ENCODE measurements around the gene OBSCN. TPM values are rescaled to one million over a fixed set of nuclear protein-coding genes. Genes with fewer than 3 reads are reported as not detected.

Gene OBSCN
- total and polyA plus RNA-seq, 10 of the 15 experiments (the other 5 are each of a cell fraction or from before 2014, with no cell fraction given): 0.01 to 0.36 (median 0.08) TPM; not detected in 2

DNA sequence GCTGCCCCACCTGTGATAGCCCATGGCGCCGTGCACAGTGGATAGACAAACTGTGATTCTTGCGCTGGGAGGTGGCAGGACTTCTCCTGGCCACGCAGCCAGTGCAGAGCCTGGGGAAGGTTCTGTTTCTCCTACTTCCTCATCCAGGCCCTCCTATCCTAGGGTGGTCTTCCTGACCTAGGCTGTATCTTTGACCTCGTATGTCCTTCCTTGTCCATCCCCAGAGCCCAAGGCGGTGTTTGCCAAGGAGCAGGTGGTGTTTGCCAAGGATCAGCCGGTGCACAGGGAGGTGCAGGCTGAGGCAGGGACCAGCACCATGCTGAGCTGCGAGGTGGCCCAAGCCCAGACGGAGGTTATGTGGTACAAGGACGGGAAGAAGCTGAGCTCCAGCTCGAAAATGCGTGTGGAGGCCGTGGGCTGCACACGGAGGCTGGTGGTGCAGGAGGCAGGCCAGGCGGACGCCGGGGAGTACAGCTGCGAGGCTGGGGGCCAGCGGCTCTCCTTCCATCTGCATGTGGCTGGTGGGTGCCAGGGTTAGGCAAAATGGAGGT is 63.9 kb downstream of the OBSCN start:
- Histone ChIP-seq H4K20me1 (ENCODE audit: control insufficient read depth, insufficient read depth) (no peaks in the 10 kb centered on the region), H3K27ac (ENCODE audit: control insufficient read depth, insufficient read depth) (no peak overlapping the region), H3K4me3 (no peak overlapping the region), H2AFZ (ENCODE audit: control insufficient read depth, low read depth, low read length) (no peak overlapping the region), H3K4me1 (ENCODE audit: control insufficient read depth, insufficient read depth, low read length) (no peaks in the 10 kb centered on the region), H3K36me3 (ENCODE audit: control insufficient read depth in 2 of 2, insufficient read depth in 2 of 2, low read length in 1 of 2) (no peaks in the 10 kb centered on the region), H3K27me3 (replicated peaks in 1 of 2; ENCODE audit: control insufficient read depth in 2 of 2, insufficient read depth in 2 of 2, low read length in 1 of 2) (peaks cover 0 to 4% of the 10 kb centered on the region in 2 experiments; a peak in 3 of 4 replicates), H3K4me2 (ENCODE audit: control insufficient read depth, insufficient read depth) (no peak overlapping the region), H3K9me3 (replicated peaks; ENCODE audit: control insufficient read depth, insufficient read depth, low read length) (no peaks in the 10 kb centered on the region), H3K9ac (ENCODE audit: control insufficient read depth, insufficient read depth, low read length) (no peak overlapping the region), H3K79me2 (ENCODE audit: control insufficient read depth, insufficient read depth, low read length) (no peaks in the 10 kb centered on the region)
- POLR2A ChIA-PET: no interaction called here
- DNase-seq (ENCODE audit: low read depth, low spot score) (no peak), FAIRE-seq (no peak), ATAC-seq (no peak)
- RAD21 ChIA-PET (ENCODE audit: unreplicated experiment): no interaction called here
- TF ChIP-seq, protein P1, sequence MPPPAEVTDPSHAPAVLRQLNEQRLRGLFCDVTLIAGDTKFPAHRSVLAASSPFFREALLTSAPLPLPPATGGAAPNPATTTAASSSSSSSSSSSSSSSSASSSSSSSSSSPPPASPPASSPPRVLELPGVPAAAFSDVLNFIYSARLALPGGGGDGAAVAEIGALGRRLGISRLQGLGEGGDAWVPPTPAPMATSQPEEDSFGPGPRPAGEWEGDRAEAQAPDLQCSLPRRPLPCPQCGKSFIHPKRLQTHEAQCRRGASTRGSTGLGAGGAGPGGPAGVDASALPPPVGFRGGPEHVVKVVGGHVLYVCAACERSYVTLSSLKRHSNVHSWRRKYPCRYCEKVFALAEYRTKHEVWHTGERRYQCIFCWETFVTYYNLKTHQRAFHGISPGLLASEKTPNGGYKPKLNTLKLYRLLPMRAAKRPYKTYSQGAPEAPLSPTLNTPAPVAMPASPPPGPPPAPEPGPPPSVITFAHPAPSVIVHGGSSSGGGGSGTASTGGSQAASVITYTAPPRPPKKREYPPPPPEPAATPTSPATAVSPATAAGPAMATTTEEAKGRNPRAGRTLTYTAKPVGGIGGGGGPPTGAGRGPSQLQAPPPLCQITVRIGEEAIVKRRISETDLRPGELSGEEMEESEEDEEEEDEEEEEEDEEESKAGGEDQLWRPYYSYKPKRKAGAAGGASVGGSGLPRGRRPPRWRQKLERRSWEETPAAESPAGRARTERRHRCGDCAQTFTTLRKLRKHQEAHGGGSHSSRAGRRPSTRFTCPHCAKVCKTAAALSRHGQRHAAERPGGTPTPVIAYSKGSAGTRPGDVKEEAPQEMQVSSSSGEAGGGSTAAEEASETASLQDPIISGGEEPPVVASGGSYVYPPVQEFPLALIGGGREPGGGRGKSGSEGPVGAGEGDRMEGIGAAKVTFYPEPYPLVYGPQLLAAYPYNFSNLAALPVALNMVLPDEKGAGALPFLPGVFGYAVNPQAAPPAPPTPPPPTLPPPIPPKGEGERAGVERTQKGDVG (CRISPR knock-in tag; IDR thresholded peaks at IDR 0.05): no peak
- TF ChIP-seq BCL11A (IDR thresholded peaks at IDR 0.05; ENCODE audit: low read depth, low read length): no peak
- TF ChIP-seq, protein P2, sequence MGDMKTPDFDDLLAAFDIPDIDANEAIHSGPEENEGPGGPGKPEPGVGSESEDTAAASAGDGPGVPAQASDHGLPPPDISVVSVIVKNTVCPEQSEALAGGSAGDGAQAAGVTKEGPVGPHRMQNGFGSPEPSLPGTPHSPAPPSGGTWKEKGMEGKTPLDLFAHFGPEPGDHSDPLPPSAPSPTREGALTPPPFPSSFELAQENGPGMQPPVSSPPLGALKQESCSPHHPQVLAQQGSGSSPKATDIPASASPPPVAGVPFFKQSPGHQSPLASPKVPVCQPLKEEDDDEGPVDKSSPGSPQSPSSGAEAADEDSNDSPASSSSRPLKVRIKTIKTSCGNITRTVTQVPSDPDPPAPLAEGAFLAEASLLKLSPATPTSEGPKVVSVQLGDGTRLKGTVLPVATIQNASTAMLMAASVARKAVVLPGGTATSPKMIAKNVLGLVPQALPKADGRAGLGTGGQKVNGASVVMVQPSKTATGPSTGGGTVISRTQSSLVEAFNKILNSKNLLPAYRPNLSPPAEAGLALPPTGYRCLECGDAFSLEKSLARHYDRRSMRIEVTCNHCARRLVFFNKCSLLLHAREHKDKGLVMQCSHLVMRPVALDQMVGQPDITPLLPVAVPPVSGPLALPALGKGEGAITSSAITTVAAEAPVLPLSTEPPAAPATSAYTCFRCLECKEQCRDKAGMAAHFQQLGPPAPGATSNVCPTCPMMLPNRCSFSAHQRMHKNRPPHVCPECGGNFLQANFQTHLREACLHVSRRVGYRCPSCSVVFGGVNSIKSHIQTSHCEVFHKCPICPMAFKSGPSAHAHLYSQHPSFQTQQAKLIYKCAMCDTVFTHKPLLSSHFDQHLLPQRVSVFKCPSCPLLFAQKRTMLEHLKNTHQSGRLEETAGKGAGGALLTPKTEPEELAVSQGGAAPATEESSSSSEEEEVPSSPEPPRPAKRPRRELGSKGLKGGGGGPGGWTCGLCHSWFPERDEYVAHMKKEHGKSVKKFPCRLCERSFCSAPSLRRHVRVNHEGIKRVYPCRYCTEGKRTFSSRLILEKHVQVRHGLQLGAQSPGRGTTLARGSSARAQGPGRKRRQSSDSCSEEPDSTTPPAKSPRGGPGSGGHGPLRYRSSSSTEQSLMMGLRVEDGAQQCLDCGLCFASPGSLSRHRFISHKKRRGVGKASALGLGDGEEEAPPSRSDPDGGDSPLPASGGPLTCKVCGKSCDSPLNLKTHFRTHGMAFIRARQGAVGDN (IDR thresholded peaks at IDR 0.05): no peak
- TF ChIP-seq, protein P3, sequence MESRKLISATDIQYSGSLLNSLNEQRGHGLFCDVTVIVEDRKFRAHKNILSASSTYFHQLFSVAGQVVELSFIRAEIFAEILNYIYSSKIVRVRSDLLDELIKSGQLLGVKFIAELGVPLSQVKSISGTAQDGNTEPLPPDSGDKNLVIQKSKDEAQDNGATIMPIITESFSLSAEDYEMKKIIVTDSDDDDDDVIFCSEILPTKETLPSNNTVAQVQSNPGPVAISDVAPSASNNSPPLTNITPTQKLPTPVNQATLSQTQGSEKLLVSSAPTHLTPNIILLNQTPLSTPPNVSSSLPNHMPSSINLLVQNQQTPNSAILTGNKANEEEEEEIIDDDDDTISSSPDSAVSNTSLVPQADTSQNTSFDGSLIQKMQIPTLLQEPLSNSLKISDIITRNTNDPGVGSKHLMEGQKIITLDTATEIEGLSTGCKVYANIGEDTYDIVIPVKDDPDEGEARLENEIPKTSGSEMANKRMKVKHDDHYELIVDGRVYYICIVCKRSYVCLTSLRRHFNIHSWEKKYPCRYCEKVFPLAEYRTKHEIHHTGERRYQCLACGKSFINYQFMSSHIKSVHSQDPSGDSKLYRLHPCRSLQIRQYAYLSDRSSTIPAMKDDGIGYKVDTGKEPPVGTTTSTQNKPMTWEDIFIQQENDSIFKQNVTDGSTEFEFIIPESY (IDR thresholded peaks at IDR 0.05): no peak
- no peak for TF ChIP-seq MTA3 (IDR thresholded peaks at IDR 0.05; ENCODE audit: borderline replicate concordance, low read length)
- TF ChIP-seq KDM1A (IDR thresholded peaks at IDR 0.05; ENCODE audit: borderline replicate concordance): no peak
- no peak for TF ChIP-seq CBFB (IDR thresholded peaks at IDR 0.05; ENCODE audit: low read depth)
- TF ChIP-seq MXI1 (IDR thresholded peaks at IDR 0.05; ENCODE audit: low read depth, low read length): no peak
- no peak for TF ChIP-seq TAF1 (IDR thresholded peaks at IDR 0.05; ENCODE audit: borderline replicate concordance, low read depth, low read length)
- 47% methylated on average over 19 of the region's 19 CpGs for WGBS (ENCODE audit: insufficient coverage, insufficient replicate concordance, low lambda C conversion rate, missing lambda C conversion rate)
- intact Hi-C loops (cut with micrococcal nuclease; ENCODE audit: unreplicated experiment): no loop called here
- no TSS peak for BruUV-seq (replicated peaks)
- CTCF ChIA-PET: no interaction called here
- in situ Hi-C loops (cut with MboI): no loop called here
- SMC1A ChIA-PET (ENCODE audit: uncharacterized antibody, unreplicated experiment): no interaction called here
